IMR-90 (cell line): ENCODE data around the gene SERF2. TPM values are rescaled to one million over a fixed set of nuclear protein-coding genes. Genes with fewer than 3 reads are reported as not detected.
"Not testable (repeated sequence)": the region's sequence is repeated elsewhere in the genome, so short reads cannot be mapped to it uniquely, and the experiment has no call there.

Source experiments
- ATAC-seq: fragments of 200-7000 bp; cut with Tn5 transposase; 2 replicates; pipeline ENCODE4 v1.9.1; 2020; ENCODE audit warnings: low read depth, mild to moderate bottlenecking, moderate library complexity
- BruUV-seq: library from RNA; stranded (reverse); fragments of 400-500 nt; replicated peaks from 2 replicates; lab custom pipeline; 2021; lab: Mats Ljungman, UMichigan
- CTCF ChIA-PET: fragments of 300-600 bp; formaldehyde crosslinking; extraction: SDS; loops from one replicate; lab custom pipeline; 2021; ENCODE audit warnings: antibody characterized with exemption; lab: Yijun Ruan, JAX
- POLR2A ChIA-PET: fragments of 300-600 bp; sonication (Branson Sonifier 250); formaldehyde crosslinking; loops from one replicate; lab custom pipeline; 2022; ENCODE audit warnings: antibody characterized with exemption; ENCODE audit not compliant: unreplicated experiment; lab: Charles Lee
- DNase-seq: peaks from one replicate; pipeline ENCODE4 v3.0.0; 2013
- H2AFZ ChIP-seq: replicated peaks from 2 replicates; pipeline ENCODE3; 2013; ENCODE audit warnings: low read length, mild to moderate bottlenecking; ENCODE audit not compliant: poor library complexity
- H2AK5ac ChIP-seq: 2 replicates; pipeline ENCODE4 v1.6.1; 2013; ENCODE audit warnings: low read depth, low read length, inconsistent platforms
- H2AK9ac ChIP-seq: replicated peaks from 2 replicates; pipeline ENCODE3; 2013; ENCODE audit warnings: mild to moderate bottlenecking, low read depth, low read length, moderate library complexity; ENCODE audit not compliant: poor library complexity
- H2BK120ac ChIP-seq: 2 replicates; pipeline ENCODE4 v1.6.1; 2013; ENCODE audit warnings: low read depth, low read length, inconsistent platforms
- H2BK15ac ChIP-seq: 3 replicates; pipeline ENCODE4 v1.6.1; 2013; ENCODE audit warnings: low read depth, low read length, inconsistent platforms
- H2BK20ac ChIP-seq: 2 replicates; pipeline ENCODE4 v1.6.1; 2013; ENCODE audit warnings: low read depth, mild to moderate bottlenecking, inconsistent platforms, low read length, moderate library complexity
- H2BK5ac ChIP-seq: 2 replicates; pipeline ENCODE4 v1.6.1; 2013; ENCODE audit warnings: mild to moderate bottlenecking, low read depth, low read length, inconsistent platforms; ENCODE audit not compliant: poor library complexity, severe bottlenecking
- H3K14ac ChIP-seq: replicated peaks from 2 replicates; pipeline ENCODE4 v1.6.1; 2013; ENCODE audit warnings: low read depth, low read length, inconsistent platforms
- H3K18ac ChIP-seq: 2 replicates; pipeline ENCODE4 v1.6.1; 2013; ENCODE audit warnings: low read depth, low read length, control low read depth
- H3K23ac ChIP-seq: 2 replicates; pipeline ENCODE4 v1.6.1; 2013; ENCODE audit warnings: low read depth, low read length, inconsistent platforms
- H3K27ac ChIP-seq: 2 replicates; pipeline ENCODE4 v1.5.1; 2013; ENCODE audit warnings: mild to moderate bottlenecking, control low read depth, low read length; ENCODE audit not compliant: insufficient read depth
- H3K27me3 ChIP-seq: 2 replicates; pipeline ENCODE4 v1.6.1; 2013; ENCODE audit warnings: low read length; ENCODE audit not compliant: control insufficient read depth, insufficient read depth
- H3K36me3 ChIP-seq: 2 replicates; pipeline ENCODE4 v1.6.1; 2013; ENCODE audit warnings: low read length, mixed read lengths; ENCODE audit not compliant: control insufficient read depth, insufficient read depth
- H3K4ac ChIP-seq: 2 replicates; pipeline ENCODE4 v1.6.1; 2013; ENCODE audit warnings: low read depth, low read length, inconsistent platforms
- H3K4me1 ChIP-seq: 2 replicates; pipeline ENCODE4 v1.6.1; 2013; ENCODE audit warnings: low read length, mixed read lengths; ENCODE audit not compliant: control insufficient read depth, insufficient read depth
- H3K4me2 ChIP-seq: 2 replicates; pipeline ENCODE4 v1.6.1; 2013; ENCODE audit warnings: low read depth, mild to moderate bottlenecking, control low read depth, low read length, moderate library complexity
- H3K4me3 ChIP-seq: 2 replicates; pipeline ENCODE4 v1.5.1; 2013; ENCODE audit warnings: low read depth, mild to moderate bottlenecking, control low read depth, low read length, moderate library complexity; ENCODE audit not compliant: insufficient read depth
- H3K56ac ChIP-seq: 2 replicates; pipeline ENCODE4 v1.6.1; 2013; ENCODE audit warnings: low read length, inconsistent platforms; ENCODE audit not compliant: insufficient read depth; ENCODE audit errors: extremely low read depth
- H3K79me1 ChIP-seq, 2 experiments: 2 replicates each; pipeline ENCODE4 v1.6.1; 2013; ENCODE audit warnings: low read length in 2 of 2, inconsistent platforms in 1 of 2, low read depth in 1 of 2
- H3K9ac ChIP-seq: 2 replicates; pipeline ENCODE4 v1.6.1; 2013; ENCODE audit warnings: low read depth, low read length, control low read depth
- H3K9me1 ChIP-seq: 2 replicates; pipeline ENCODE4 v1.6.1; 2013; ENCODE audit warnings: low read length, inconsistent platforms; ENCODE audit not compliant: insufficient read depth
- H3K9me3 ChIP-seq: 2 replicates; pipeline ENCODE4 v1.6.1; 2013; ENCODE audit warnings: low read length; ENCODE audit not compliant: control insufficient read depth, insufficient read depth
- H4K20me1 ChIP-seq: 2 replicates; pipeline ENCODE4 v1.6.1; 2013; ENCODE audit warnings: low read length, inconsistent platforms; ENCODE audit not compliant: insufficient read depth
- H4K5ac ChIP-seq: 2 replicates; pipeline ENCODE4 v1.6.1; 2013; ENCODE audit warnings: mild to moderate bottlenecking, low read depth, low read length, control low read depth
- H4K8ac ChIP-seq, 2 experiments: 2 replicates each; pipeline ENCODE4 v1.6.1; 2013; ENCODE audit warnings: low read depth in 2 of 2, low read length in 2 of 2, control low read depth in 1 of 2, inconsistent platforms in 1 of 2
- H4K91ac ChIP-seq: 2 replicates; pipeline ENCODE4 v1.6.1; 2013; ENCODE audit warnings: low read depth, low read length, inconsistent platforms; ENCODE audit not compliant: insufficient read depth
- MAFK ChIP-seq: IDR thresholded peaks from 2 replicates; pipeline ENCODE4 v1.6.1; 2012; ENCODE audit warnings: low read depth, low read length, improper control_type of control experiment
- RAD21 ChIP-seq: IDR thresholded peaks from 2 replicates; pipeline ENCODE4 v1.6.1; 2012; ENCODE audit warnings: low read length, improper control_type of control experiment
- RCOR1 ChIP-seq: IDR thresholded peaks from 2 replicates; pipeline ENCODE4 v1.6.1; 2012; ENCODE audit warnings: mild to moderate bottlenecking, low read length, improper control_type of control experiment; ENCODE audit not compliant: insufficient replicate concordance
- WGBS, 2 experiments: methylation state at CpG; one replicate each; pipeline versions ENCODE4 v1.1.5 to v1.1.7; 2013; ENCODE audit warnings: missing lambda C conversion rate in 2 of 2; ENCODE audit not compliant: insufficient read length in 1 of 2; ENCODE audit errors: extremely low coverage in 2 of 2; 5-methylcytosine and 5-hydroxymethylcytosine counted together
- dilution Hi-C: fragments of 300-500 bp; cut with HindIII; formaldehyde crosslinking; loops from one replicate; pipeline ENCODE4 v1.14.3; 2018; ENCODE audit warnings: low sequenced_read_pairs; ENCODE audit not compliant: unreplicated experiment
- in situ Hi-C: fragments of 300-500 bp; cut with MboI; formaldehyde crosslinking; loops from 3 replicates; pipeline ENCODE4 v1.14.3; 2019; ENCODE audit warnings: low sequenced_read_pairs, inconsistent platforms, mixed read lengths
- intact Hi-C: fragments of 100-400 bp; cut with micrococcal nuclease; formaldehyde crosslinking; loops from 2 replicates; pipeline ENCODE4 v1.10.0; 2022
- polyA plus RNA-seq, 3 experiments: library from polyadenylated mRNA; depleted of rRNA; stranded (reverse); fragments of >200 nt; gene quantifications; 2 replicates each; pipeline ENCODE4 v1.2.3, GENCODE V29; 2012; ENCODE audit warnings: low replicate concordance in 1 of 3
- total RNA-seq: library from RNA; depleted of rRNA; stranded (reverse); fragments of >200 nt; gene quantifications from 2 replicates; pipeline ENCODE4 v1.2.3, GENCODE V29; 2012

Gene SERF2
- total and polyA plus RNA-seq, 2 of the 4 experiments (the other 2 are of a cell fraction), result 526 to 2,187 TPM

DNA sequence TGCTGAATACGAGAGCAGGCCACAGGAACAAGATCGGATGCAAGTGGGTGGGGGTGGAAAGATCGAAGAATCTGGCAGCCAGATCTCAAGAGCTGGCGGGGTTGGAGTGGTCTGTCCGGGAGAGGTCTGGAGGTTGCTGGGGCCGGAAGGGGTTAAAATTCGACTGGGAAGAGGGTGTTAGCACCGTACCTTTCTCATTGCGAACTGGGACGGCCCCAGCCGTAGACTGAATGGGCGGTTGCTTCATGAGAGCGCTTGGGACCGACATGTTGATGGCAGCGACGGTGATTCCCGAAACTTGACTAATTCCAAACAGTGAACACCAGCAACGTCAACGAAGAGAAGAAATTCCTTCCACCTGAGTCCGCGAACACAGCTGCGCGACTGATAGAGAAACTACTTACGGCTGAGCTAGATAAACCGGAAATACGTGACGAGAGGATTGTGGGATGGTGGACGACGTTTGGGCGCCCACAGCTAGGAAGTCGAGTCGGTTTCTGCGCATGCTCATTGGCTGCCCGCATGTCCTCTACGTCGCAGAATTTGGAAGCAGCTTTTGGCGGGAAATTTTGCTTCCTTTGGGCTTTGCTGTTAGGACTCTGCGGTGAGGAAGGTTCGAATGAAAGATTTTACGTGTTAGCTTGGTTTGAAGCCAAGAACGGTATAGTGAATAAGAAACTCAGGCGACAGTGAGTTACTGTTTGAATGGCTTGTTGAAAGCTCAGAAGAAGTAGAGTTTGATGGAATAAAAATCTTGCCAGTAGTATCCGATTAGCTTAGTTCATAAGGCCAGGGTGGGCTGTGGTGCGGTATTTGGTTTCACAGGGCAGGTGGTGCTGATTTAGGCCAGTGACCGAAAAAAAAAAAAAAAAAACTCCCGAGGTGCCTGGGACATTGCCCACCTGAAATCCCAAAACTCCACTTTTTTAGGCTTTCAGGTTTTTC lies 32.5 kb downstream of the SERF2 start, which contains the start of gene MFAP1 (continued):
- peak; percentile 84 for TF ChIP-seq RCOR1
- no peak for TF ChIP-seq RAD21
- TF ChIP-seq MAFK, result no peak

DNA sequence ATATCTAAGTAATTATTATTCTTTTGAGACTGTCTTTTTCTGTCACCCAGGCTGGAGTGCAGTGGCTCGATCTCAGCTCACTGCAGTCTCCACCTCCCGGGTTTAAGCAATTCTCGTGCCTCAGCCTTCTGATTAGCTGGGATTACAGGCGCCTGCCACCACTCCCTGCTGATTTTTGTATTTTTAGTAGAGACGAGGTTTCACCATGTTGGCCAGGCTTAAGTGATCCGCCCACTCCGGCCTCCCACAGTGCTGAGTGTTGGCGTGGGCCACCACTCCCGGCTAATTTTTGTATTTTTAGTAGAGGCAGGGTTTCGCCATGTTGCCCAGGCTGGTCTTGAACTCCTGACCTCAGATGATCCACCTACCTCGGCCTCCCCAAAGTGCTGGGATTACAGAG lies 33.2 kb downstream of the SERF2 start:
- H3K4ac ChIP-seq, intact Hi-C loops, BruUV-seq, H4K5ac ChIP-seq, H3K9me1 ChIP-seq, H3K14ac ChIP-seq, H3K9me3 ChIP-seq, H3K18ac ChIP-seq, H2BK20ac ChIP-seq, CTCF ChIA-PET, H3K27me3 ChIP-seq, H2AK9ac ChIP-seq, H4K91ac ChIP-seq, H4K8ac ChIP-seq, dilution Hi-C loops, H3K27ac ChIP-seq, H3K23ac ChIP-seq, ATAC-seq, H2AFZ ChIP-seq, H3K4me2 ChIP-seq, H3K4me1 ChIP-seq, in situ Hi-C loops, H2BK15ac ChIP-seq, POLR2A ChIA-PET, H2AK5ac ChIP-seq, DNase-seq, H3K56ac ChIP-seq, H3K4me3 ChIP-seq, H2BK120ac ChIP-seq, H2BK5ac ChIP-seq, H3K9ac ChIP-seq, H3K36me3 ChIP-seq: not testable (repeated sequence)
- Histone ChIP-seq H4K20me1 (peaks cover 11% of the 10 kb centered on the region; the same call in 1 of the 2 replicates), H3K79me1 (peaks cover 15 to 43% of the 10 kb centered on the region in 2 experiments)
- WGBS, 2 experiments, result 96% methylated on average over 5 of the region's 11 CpGs; no CpG with 5 or more reads in 1 of the 2 experiments
